ENCODE results near the gene DDX1.
"Not testable (repeated sequence)": the region's sequence is repeated elsewhere in the genome, so short reads cannot be mapped to it uniquely, and the experiment has no call there.

DDX1 gene

DNA sequence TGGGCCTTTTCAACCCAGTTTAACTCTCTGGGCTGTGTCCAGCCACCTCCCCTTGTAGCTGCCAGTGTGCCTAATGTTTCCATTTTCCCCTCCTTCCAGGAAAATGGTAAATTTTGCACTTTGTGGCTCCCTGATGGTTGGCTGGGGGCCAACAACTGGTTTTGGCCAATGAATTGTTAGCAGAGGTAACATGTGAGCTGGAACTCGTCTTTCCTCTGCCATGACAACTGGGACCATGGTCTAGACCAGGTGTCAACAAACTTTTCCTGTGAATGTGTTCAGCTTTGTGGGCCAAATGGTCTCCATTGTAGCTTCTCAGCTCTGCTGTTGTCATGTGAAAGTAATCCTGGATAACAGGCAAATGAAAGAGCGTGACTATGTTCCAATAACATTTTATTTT lies 87.2 kb downstream of the DDX1 start:
- DNase-seq: no peak

GRCh38 chr2:15679386-15679924 lies 87.8 kb downstream of the DDX1 start:
- no peak for DNase-seq

DNA sequence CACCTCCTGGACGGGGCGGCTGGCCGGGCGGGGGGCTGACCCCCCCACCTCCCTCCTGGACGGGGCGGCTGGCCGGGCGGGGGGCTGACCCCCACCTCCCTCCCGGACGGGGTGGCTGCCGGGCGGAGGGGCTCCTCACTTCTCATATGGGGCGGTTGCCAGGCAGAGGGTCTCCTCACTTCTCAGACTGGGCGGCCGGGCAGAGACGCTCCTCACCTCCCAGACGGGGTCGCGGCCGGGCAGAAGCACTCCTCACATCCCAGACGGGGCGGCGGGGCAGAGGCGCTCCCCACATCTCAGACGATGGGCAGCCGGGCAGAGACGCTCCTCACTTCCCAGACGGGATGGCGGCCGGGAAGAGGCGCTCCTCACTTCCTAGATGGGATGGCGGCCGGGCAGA lies 88.5 kb downstream of the DDX1 start:
- DNase-seq: not testable (repeated sequence)
